GM10266 (cell line): Measurements from ENCODE around the gene FBLN7.

Experiments used
- DNase-seq: peaks from one replicate; pipeline ENCODE4 v3.0.0; 2012; ENCODE audit errors: extremely low spot score
- TF ChIP-seq, protein P1 (sequence below): IDR thresholded peaks from 2 replicates; pipeline ENCODE4 v1.5.1; 2012; ENCODE audit warnings: mild to moderate bottlenecking, low read depth; ENCODE audit not compliant: control insufficient read depth, insufficient read depth; ENCODE audit errors: missing control alignments

Gene FBLN7

DNA sequence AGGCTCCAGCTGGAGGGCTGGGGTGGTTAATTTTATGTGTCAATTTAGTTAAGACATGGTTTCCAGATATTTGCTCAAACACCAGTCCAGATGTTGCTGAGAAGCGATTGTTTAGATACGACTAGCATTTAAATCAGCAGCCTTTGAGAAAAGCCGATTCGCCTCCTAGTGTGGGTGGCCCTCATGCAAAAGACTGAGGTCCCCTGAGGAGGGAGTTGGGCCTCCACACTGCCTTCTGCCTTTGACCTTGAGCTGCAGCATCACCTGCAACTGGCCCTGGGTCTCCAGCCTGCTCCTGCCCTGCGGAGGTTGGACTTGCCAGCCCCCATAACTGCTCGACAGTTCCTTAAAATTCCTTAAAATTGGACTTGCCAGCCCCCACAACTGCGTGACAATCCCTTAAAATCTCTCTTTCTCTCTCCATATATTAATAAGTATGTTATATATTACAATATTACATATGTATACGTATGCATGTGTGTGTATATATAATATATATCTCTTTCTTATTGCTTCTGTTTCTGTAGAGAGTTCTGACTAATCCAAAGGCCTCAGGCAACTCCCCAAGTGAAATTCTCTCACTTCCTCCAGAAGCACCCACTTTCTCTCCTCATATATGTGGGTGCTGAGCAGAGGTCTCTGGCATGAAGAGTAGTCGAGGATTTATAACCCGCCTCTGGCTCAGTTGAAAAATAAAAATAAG is 14.4 kb downstream of the FBLN7 start:
- TF ChIP-seq, protein P1, sequence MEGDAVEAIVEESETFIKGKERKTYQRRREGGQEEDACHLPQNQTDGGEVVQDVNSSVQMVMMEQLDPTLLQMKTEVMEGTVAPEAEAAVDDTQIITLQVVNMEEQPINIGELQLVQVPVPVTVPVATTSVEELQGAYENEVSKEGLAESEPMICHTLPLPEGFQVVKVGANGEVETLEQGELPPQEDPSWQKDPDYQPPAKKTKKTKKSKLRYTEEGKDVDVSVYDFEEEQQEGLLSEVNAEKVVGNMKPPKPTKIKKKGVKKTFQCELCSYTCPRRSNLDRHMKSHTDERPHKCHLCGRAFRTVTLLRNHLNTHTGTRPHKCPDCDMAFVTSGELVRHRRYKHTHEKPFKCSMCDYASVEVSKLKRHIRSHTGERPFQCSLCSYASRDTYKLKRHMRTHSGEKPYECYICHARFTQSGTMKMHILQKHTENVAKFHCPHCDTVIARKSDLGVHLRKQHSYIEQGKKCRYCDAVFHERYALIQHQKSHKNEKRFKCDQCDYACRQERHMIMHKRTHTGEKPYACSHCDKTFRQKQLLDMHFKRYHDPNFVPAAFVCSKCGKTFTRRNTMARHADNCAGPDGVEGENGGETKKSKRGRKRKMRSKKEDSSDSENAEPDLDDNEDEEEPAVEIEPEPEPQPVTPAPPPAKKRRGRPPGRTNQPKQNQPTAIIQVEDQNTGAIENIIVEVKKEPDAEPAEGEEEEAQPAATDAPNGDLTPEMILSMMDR = no peak
- no peak for DNase-seq

DNA sequence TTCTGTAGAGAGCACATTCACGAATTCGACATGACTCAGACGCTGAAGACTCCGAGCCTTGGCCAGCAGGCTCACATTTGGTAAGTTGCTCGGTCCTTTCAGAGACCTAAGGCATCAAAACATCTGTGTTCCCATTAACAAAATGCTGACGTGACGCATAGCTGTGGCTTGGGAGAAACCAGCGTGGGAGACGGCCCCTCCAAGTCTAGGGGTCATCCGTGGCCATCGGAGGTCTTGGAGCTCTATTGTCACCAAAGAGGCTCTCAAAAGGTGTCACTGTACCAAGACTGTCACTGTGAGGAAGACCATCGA is 14.9 kb downstream of the FBLN7 start:
- no peak for DNase-seq
- TF ChIP-seq, protein P1 = no peak

DNA sequence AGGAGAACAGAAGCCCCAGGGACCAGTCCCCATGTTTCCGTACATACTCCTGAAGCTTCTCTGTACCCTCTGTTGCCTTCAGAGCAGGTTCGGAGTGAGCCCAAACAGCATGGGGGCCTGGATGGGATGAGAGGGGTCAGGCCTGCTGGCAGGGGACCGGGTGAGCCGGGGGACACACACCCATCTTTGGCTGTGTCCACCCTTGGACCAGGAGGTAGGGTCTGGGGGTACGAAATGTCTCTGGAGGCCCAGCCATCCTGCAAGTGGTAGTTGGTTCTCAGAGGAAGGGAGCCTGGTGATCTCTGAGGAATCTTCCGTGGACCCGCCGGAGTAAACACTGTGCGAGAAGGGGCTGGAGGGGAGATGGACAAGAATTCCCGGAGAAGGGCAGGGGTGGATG is 15.3 kb downstream of the FBLN7 start:
- TF ChIP-seq, protein P1 = no peak
- DNase-seq = no peak

DNA sequence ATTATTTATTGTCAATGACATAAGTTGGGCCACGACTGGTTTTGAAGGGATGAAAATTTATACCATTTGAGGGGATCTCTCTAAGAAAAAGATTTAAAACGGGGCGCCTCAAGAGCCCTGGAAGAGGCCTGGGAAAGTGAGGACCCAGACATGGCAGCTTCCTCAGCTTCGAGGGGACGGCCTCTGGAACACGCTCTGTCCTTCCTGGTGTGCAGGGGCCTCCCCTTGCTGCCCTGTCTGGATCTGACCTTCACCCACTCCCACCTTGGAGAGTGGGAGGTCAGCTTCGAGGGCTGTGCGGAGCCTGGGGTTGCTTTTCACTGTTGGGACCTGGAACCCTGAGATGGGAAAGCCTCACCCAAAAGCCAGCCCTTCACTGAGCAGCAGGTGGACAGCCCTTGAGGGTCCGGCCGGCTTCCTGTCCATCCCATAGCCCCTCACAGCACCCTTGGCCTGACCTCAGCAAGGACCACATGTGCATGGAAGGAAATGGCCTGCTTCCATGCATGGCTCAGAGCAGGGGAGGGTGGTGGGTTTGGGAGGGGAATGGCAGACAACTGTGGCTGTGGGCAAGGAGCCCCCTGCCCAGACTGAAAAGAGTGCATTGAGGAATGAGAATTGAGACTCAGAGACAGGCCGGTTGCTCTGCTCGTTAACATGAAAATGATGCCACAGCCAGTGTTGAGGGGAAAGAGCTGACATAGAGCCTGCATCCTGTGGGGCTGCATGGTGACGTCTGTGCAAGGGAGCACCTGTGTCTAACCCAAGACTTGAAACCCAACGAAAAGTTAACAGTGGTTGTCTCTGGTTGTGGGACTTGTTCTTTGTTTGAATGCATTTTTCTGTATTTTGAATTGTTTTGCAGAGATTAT is 16.3 kb downstream of the FBLN7 start:
- TF ChIP-seq, protein P1 = no peak
- DNase-seq = no peak

DNA sequence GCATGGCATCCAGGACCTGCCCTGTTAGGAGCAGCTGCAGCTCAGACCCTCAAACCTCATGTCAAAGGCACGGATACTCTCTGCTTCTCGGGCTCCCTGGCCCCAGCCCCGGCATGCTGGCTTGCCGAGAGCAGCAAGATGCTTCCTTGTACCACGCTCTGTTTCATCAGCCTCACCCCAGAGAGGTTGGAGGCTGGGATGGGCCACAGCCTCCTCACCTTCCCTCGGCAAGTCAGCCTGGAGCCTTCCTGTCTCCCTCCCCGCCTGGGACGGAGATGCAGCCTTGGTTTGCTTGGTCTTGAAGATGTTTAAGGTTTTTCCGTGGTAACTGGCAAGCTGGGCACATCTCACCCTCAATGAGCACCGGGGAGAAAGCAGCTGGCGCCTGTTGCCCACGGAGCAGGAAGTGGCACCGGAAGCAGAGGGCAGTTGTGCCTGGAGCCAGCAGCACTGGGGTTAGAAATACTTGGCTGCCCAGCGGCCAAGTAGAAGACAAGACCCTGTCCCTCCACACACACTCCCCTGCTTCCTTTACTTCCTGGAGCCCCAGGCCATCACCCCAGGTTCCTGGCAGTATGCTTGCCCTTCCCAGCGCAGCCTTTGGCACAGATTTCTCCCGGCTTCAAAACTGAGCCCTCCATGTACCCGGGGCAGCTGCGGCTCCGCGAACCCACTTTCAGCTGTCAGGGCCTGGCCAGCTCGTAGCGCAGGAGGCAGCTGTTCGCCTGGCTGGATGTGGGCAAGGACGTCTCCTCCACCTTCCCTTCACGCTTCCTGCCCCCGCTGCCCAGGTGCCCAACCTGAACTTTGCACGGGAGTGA is 17.4 kb downstream of the FBLN7 start:
- DNase-seq = no peak
- TF ChIP-seq, protein P1 = no peak

DNA sequence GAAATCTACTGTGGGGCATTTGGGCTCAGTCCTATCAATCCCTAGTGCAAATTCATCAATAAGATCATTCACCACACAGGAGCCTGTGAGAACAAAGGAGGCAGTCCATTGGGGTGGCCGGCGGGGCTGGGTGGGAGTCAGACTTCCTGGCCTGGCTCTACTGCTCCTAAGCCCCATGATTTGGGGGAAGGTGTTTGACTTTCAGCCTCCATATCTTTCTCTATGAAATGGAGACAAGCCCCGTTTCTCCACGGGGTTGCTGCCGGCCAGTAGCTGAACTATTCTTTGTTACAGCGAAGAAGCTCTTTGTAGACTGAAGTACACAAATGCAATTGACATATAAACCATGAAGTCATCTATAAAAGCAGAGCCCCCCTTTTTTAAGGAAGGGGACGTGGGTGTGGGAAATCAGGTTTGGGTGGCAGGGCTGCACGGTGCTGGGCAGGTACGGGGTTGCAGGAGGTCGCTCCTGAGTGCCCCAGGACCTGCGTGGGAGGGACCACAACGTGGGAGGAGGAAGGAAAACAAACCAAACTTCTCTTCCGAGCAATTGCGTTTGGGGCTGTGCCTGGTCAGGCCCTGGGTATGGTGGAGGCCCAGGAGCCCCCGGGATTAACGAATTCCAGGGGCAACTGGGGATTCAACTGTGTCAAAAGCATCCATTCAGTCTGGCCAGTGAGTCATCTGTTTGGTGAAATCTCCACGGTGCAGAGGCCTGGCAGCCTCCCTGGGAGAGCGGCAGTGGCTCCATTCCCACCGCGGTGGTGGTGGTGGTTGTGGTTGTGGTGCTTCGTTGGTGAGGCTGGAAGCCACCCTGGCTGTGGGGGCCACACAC is 18.2 kb downstream of the FBLN7 start:
- no peak for DNase-seq
- TF ChIP-seq, protein P1 = no peak
